Activated naive CD8-positive, alpha-beta T cell treated with anti-CD3 and anti-CD28 coated beads, Interleukin-2, amount 50 U/mL, for 24 hours (primary cell): Measurements from ENCODE around the gene LGR6.
A peak's percentile ranks its signal among the peaks of the same experiment; 100 is the strongest.
"Not testable (repeated sequence)": the region's sequence is repeated elsewhere in the genome, so short reads cannot be mapped to it uniquely, and the experiment has no call there.

Experiments used
- ATAC-seq: fragments of 150-1000 bp; cut with Tn5 transposase; one replicate; pipeline ENCODE4 v1.10.0; 2021
- DNase-seq: peaks from one replicate; pipeline ENCODE4 v3.0.0; 2021
- H3K27ac Mint-ChIP-seq: one replicate; pipeline ENCODE4 v1.8.0; 2021; ENCODE audit warnings: mild to moderate bottlenecking, mixed read lengths
- H3K27me3 Mint-ChIP-seq: one replicate; pipeline ENCODE4 v1.8.0; 2021; ENCODE audit warnings: mixed read lengths
- H3K36me3 Mint-ChIP-seq: one replicate; pipeline ENCODE4 v1.8.0; 2021; ENCODE audit warnings: low read depth, mixed read lengths
- H3K4me1 Mint-ChIP-seq: one replicate; pipeline ENCODE4 v1.8.0; 2021; ENCODE audit warnings: mixed read lengths
- H3K4me3 Mint-ChIP-seq: one replicate; pipeline ENCODE4 v1.8.0; 2021; ENCODE audit warnings: mild to moderate bottlenecking, moderate library complexity, mixed read lengths
- H3K9me3 Mint-ChIP-seq: one replicate; pipeline ENCODE4 v1.8.0; 2021; ENCODE audit warnings: mixed read lengths

The LGR6 gene

DNA sequence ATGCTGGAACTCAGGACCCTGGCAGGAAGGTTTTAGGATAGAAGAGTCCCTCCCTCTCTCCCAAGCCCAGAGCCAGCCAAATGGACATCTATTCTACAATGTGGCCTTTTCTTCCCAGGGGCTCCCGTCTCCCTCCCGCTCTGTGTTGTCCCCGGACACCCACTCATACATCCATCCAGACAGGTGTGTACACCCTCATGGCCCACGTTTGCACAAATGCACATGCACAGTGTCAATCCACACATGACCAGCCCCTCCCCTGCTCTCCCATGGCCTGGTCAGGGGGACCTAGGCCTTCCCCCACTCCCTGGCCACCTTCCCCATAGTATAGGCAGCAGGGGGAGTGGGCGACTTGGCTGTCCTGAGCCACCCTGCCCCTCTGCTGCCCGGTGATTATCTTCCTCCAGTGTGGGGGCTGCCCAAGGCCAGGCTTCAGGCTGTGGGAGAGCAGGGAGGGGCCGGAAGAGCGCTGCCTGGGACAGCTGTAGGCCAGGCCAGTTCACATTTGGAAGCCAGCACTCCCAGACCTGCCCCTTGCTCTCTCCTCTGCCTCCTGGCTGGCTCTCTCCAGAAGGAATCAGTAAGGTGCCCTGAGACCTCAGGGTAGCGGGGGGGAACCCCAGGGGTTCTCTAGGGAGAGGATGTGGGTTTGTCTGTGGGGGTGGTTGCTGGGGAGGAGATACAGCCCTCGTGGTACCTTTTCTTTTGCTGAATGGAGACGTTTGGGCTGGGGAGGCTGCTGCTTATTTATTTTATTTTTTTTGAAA is 29.1 kb upstream of the LGR6 start:
- peak overlapping the region; percentile 81 for H3K4me3 Mint-ChIP-seq
- DNase-seq (peak; percentile 75), ATAC-seq (peak; percentile 17)
- peaks cover 4% of the 10 kb centered on the region for H3K36me3 Mint-ChIP-seq
- peak overlapping the region; percentile 99 for H3K27ac Mint-ChIP-seq
- no peaks in the 10 kb centered on the region for H3K9me3 Mint-ChIP-seq
- H3K4me1 Mint-ChIP-seq: peaks cover 73% of the 10 kb centered on the region
- H3K27me3 Mint-ChIP-seq: no peaks in the 10 kb centered on the region

DNA sequence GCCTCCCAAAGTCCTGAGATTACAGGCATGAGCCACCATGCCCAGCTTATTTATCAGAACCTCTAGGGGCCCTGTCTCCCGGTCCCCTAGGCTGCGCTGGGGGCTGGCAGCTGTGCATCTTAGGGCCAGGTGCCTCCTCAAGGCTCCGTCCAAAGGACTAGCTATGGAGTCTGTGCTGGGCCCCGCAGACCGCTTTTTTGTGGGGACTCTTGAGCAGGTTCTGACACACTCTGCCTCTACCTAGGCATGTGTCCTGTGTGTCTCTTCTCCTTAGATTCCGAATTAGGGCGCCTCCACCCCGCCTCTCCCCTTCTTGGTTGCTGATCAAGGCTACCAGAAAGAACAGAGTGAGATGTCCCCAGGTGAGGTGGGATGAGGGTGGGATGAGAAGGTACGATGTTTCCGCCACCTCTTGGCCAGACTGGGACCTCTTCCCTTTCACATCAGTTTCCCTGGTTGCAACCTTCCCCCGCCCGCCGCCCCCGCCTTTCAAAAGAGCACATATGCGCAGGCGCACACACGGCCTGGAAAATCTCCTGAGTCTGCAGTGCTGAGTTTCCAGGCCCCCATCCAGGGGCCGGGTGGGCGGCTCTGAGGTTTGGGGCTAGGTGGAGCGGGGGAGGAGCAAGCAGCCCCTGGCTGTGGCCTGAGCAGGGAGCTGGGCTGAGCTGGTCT is 28.2 kb upstream of the LGR6 start:
- no peaks in the 10 kb centered on the region for H3K27me3 Mint-ChIP-seq
- no peaks in the 10 kb centered on the region for H3K36me3 Mint-ChIP-seq
- ATAC-seq (peak; percentile 30), DNase-seq (peak; percentile 80)
- H3K4me3 Mint-ChIP-seq: peak overlapping the region; percentile 81
- peaks cover 70% of the 10 kb centered on the region for H3K4me1 Mint-ChIP-seq
- no peaks in the 10 kb centered on the region for H3K9me3 Mint-ChIP-seq
- H3K27ac Mint-ChIP-seq: peak overlapping the region; percentile 99

- DNase-seq (peak; percentile 33), ATAC-seq (peak; percentile 11)
- Mint-ChIP-seq H3K27ac (peak overlapping the region; percentile 99), H3K27me3 (no peaks in the 10 kb centered on the region), H3K4me1 (peaks cover 65% of the 10 kb centered on the region), H3K36me3 (no peaks in the 10 kb centered on the region), H3K4me3 (peak overlapping the region; percentile 81), H3K9me3 (no peaks in the 10 kb centered on the region)
These were observed 27.4 kb upstream of the LGR6 start for GRCh38 chr1:202165942-202166843.

- H3K27me3 Mint-ChIP-seq, H3K27ac Mint-ChIP-seq, H3K9me3 Mint-ChIP-seq, DNase-seq, H3K36me3 Mint-ChIP-seq, ATAC-seq, H3K4me3 Mint-ChIP-seq: not testable (repeated sequence)
- peaks cover 57% of the 10 kb centered on the region for H3K4me1 Mint-ChIP-seq
These were observed 26.5 kb upstream of the LGR6 start for GRCh38 chr1:202167054-202167453.

GRCh38 chr1:202167708-202168415 is 25.7 kb upstream of the LGR6 start:
- no peak overlapping the region for H3K27ac Mint-ChIP-seq
- no peaks in the 10 kb centered on the region for H3K27me3 Mint-ChIP-seq
- no peak overlapping the region for H3K4me3 Mint-ChIP-seq
- DNase-seq (no peak), ATAC-seq (no peak)
- peaks cover 49% of the 10 kb centered on the region for H3K4me1 Mint-ChIP-seq
- no peaks in the 10 kb centered on the region for H3K36me3 Mint-ChIP-seq
- no peaks in the 10 kb centered on the region for H3K9me3 Mint-ChIP-seq

DNA sequence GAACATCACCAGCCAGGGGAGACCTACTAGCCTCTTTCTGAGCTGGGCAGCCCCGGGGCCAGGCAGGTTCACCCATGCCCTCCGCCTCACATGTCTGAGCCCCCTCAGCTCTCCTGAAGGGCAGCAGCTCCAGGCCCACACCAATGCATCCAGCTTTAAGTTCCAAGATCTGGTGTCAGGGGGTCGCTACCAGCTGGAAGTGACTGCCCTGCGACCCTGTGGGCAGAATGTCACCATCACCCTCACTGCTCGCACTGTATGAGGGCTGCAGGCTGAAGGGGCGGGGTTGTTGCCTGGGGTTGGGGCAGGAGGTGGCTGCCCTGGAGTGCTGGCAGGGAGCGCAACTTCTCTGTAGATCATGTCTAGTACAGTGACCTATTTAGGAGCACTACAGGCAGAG is 24.7 kb upstream of the LGR6 start:
- no peaks in the 10 kb centered on the region for H3K27me3 Mint-ChIP-seq
- ATAC-seq: no peak
- no peak for DNase-seq
- no peaks in the 10 kb centered on the region for H3K36me3 Mint-ChIP-seq
- no peaks in the 10 kb centered on the region for H3K9me3 Mint-ChIP-seq
- H3K27ac Mint-ChIP-seq: no peak overlapping the region
- peaks cover 39% of the 10 kb centered on the region for H3K4me1 Mint-ChIP-seq
- no peak overlapping the region for H3K4me3 Mint-ChIP-seq

GRCh38 chr1:202170726-202171125 is 22.9 kb upstream of the LGR6 start:
- H3K36me3 Mint-ChIP-seq: no peaks in the 10 kb centered on the region
- ATAC-seq: no peak

DNA sequence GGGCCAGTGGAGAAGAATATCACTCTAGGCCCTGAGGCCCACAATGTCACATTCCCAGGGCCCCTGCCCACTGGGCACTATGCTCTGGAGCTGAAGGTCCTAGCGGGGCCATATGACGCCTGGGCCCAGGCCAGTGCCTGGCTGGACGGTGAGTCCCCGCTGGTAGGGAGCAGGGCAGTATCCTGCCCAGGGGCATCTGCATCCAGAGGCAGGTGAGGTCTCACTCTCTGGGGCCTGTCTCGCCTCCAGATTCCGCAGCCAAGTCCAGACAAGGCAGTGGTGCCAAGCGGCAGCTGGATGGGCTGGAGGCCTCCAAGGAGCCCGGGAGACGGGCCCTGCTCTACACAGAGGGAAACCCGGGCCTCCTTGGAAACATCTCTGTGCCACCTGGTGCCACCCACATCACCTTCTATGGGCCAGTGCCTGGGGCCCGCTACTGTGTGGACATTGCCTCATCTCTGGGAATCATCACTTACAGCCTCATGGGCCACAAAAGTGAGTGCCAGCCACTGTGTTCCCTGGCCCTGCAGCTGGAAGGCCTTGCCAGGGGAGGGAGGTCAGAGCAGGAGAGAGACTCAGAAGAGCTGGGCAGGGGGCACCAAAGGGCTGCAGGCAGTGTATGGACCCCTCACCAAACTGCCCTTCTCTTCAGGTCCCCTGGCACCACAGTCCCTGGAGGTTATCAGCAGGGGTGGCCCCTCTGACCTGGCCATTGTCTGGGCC is 22.1 kb upstream of the LGR6 start:
- Mint-ChIP-seq H3K27me3 (no peaks in the 10 kb centered on the region), H3K4me3 (no peak overlapping the region), H3K27ac (no peak overlapping the region), H3K36me3 (no peaks in the 10 kb centered on the region), H3K9me3 (no peaks in the 10 kb centered on the region), H3K4me1 (peaks cover 13% of the 10 kb centered on the region)
- no peak for DNase-seq
- no peak for ATAC-seq

More at GRCh38 chr1:202170726-202171125, 22.9 kb upstream of the LGR6 start:
- peaks cover 20% of the 10 kb centered on the region for H3K4me1 Mint-ChIP-seq
- H3K27ac Mint-ChIP-seq: no peak overlapping the region
- H3K9me3 Mint-ChIP-seq: no peaks in the 10 kb centered on the region
- H3K4me3 Mint-ChIP-seq: no peak overlapping the region
- no peak for DNase-seq
- H3K27me3 Mint-ChIP-seq: no peaks in the 10 kb centered on the region

- peaks cover 8% of the 10 kb centered on the region for H3K4me1 Mint-ChIP-seq
These were observed 21.6 kb upstream of the LGR6 start for GRCh38 chr1:202172015-202172355.

GRCh38 chr1:202173993-202174392 is 19.6 kb upstream of the LGR6 start:
- DNase-seq (no peak), ATAC-seq (no peak)
- Mint-ChIP-seq H3K9me3 (no peaks in the 10 kb centered on the region), H3K4me1 (peaks cover 4% of the 10 kb centered on the region), H3K27ac (no peak overlapping the region), H3K4me3 (no peak overlapping the region), H3K27me3 (no peaks in the 10 kb centered on the region), H3K36me3 (no peaks in the 10 kb centered on the region)

More at GRCh38 chr1:202172015-202172355, 21.6 kb upstream of the LGR6 start:
- H3K9me3 Mint-ChIP-seq: no peaks in the 10 kb centered on the region
- no peak overlapping the region for H3K4me3 Mint-ChIP-seq
- ATAC-seq (peak; percentile 41), DNase-seq (no peak)
- no peaks in the 10 kb centered on the region for H3K27me3 Mint-ChIP-seq
- H3K36me3 Mint-ChIP-seq: no peaks in the 10 kb centered on the region
- no peak overlapping the region for H3K27ac Mint-ChIP-seq

DNA sequence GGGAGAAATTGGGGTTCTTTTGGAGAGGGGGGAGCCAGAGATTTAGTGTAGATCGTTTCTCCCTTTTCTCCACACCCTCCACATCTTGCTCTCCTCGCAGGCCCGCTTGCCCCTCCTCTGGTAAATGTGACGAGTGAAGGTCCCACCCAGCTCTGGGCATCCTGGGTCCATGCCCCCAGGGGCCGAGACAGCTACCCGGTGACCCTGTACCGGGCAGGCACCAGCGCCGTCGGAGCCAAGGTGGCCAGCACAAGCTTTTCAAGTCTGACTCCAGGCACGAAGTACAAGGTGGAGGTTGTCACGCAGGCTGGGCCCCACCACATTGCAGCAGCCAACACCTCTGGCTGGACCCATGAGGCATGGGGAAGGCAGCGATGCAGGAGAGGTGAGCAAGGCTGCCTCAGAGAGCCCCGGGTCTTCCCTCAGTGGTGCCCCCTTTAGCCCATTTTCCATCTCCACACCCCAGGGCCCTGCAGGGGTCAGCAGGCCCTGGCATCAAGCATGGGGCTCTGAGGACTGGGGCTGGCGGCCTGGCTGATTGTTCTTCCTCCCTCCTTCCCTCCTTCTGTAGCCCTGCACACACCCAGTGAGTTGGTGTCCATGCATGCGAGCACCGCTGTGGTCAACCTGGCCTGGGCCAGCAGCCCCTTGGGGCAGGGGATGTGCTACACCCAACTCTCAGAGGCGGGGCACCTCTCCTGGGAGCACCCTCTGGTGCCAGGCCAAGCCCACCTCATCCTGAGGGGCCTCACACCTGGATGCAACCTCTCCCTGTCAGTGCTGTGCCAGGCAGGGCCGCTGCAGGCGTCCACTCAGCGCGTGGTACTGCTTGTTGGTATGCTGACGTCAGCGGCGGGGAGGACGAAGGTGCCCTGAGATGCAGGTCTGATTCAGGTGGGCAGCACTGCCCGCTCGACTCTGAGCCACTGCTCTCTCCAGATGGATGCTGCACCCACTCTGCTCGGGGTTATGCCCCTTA is 16.4 kb upstream of the LGR6 start:
- no peaks in the 10 kb centered on the region for H3K27me3 Mint-ChIP-seq
- no peaks in the 10 kb centered on the region for H3K36me3 Mint-ChIP-seq
- no peak overlapping the region for H3K4me3 Mint-ChIP-seq
- peaks cover 5% of the 10 kb centered on the region for H3K4me1 Mint-ChIP-seq
- no peaks in the 10 kb centered on the region for H3K9me3 Mint-ChIP-seq
- ATAC-seq (no peak), DNase-seq (no peak)
- H3K27ac Mint-ChIP-seq: no peak overlapping the region

DNA sequence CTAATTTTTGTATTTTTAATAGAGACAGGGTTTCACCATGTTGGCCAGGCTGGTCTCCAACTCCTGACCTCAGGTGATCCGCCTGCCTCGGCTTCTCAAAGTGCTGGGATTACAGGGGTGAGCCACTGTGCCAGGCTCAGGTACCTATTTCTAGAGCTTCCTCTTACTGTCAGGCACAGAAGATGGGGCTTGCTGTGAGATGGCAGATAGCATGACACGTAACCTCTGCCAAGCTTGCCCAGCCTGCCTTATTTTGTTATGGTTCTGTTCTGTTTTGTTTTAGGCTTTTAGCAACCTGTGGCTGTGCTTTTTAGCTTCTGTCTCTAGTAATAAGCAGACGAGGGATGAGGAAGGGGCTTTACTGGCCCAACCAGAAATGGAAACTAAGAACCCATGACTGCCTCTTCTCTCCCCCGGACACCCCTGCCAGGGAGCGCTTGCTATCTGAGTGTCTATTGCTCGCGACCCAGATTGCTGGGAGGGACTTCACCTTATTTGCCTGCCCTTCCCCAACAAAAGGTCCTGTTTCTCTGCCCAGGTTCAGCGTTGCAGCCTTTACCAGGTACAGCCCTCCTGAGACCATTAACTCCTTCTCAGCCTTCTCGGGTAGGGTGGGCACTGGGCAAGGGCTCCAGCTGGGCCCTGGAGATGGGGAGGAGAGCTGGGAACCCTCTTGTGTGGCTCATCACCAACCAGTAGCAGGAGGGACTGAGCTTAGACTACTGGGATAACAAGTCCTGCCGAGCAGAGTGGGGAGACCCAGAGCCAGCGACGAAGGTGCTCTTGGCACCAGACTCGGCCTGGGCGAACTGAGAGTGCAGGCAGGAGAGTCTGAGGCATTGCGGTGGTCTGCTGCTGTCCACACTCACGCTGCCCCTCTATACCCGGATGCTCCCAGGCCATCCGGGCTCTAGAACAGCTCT is 13.5 kb upstream of the LGR6 start:
- no peaks in the 10 kb centered on the region for H3K9me3 Mint-ChIP-seq
- ATAC-seq (no peak), DNase-seq (no peak)
- H3K36me3 Mint-ChIP-seq: no peaks in the 10 kb centered on the region
- no peak overlapping the region for H3K4me3 Mint-ChIP-seq
- peaks cover 2% of the 10 kb centered on the region for H3K27me3 Mint-ChIP-seq
- H3K27ac Mint-ChIP-seq: no peak overlapping the region
- H3K4me1 Mint-ChIP-seq: peaks cover 22% of the 10 kb centered on the region
